RWPE1 (cell line): ENCODE data around the gene EVX2.

ENCODE experiments used
- CTCF ChIA-PET: fragments of 350-600 bp; sonication (Branson Sonifier 250); formaldehyde crosslinking; extraction: SDS; loops from one replicate; lab custom pipeline; 2021; lab: Yijun Ruan, JAX
- POLR2A ChIA-PET: fragments of 400-600 bp; formaldehyde crosslinking; extraction: SDS; loops from one replicate; lab custom pipeline; 2020; ENCODE audit warnings: antibody characterized with exemption; ENCODE audit not compliant: low non-redundant PET; lab: Yijun Ruan, JAX
- DNase-seq: peaks from one replicate; pipeline ENCODE4 v3.0.0; 2012; ENCODE audit warnings: low spot score
- H3K27ac ChIP-seq: fragments of 450-650 bp; 2 replicates; pipeline ENCODE4 v1.5.1; 2017
- TF ChIP-seq, protein P1 (sequence below): fragments of 450-650 bp; conservative IDR thresholded peaks from 2 replicates; pipeline ENCODE4 v1.5.1; 2017; ENCODE audit warnings: low read depth, mild to moderate bottlenecking

The EVX2 gene

DNA sequence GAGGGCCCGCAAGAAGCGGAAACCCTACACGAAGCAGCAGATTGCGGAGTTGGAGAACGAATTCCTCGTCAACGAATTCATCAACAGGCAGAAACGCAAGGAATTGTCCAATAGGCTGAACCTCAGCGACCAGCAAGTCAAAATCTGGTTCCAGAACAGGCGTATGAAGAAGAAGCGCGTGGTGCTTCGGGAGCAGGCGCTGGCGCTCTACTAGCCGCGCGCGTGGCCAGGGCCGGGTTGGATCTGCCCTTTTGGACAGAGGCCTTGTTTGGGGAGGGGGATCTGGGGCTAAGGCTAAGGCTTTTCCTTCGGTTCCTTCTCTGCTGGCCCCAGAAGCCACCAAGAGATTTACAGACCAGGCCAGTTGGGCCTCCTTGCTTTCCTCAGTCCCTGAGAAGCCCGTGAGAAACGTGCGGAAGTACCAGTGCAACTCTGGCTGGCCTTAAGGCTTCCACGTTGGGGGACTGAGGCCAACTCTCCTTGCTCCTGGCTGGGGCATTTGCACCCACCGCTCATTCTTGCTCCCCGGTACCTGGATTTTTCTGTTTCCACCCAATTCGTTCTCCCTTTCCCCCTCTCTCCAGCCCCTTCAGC, 16.9 kb upstream of the EVX2 start:
- ChIA-PET CTCF (no interaction called here), POLR2A (no interaction called here)
- TF ChIP-seq, protein P1, sequence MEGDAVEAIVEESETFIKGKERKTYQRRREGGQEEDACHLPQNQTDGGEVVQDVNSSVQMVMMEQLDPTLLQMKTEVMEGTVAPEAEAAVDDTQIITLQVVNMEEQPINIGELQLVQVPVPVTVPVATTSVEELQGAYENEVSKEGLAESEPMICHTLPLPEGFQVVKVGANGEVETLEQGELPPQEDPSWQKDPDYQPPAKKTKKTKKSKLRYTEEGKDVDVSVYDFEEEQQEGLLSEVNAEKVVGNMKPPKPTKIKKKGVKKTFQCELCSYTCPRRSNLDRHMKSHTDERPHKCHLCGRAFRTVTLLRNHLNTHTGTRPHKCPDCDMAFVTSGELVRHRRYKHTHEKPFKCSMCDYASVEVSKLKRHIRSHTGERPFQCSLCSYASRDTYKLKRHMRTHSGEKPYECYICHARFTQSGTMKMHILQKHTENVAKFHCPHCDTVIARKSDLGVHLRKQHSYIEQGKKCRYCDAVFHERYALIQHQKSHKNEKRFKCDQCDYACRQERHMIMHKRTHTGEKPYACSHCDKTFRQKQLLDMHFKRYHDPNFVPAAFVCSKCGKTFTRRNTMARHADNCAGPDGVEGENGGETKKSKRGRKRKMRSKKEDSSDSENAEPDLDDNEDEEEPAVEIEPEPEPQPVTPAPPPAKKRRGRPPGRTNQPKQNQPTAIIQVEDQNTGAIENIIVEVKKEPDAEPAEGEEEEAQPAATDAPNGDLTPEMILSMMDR, result no peak
- DNase-seq, result no peak
- H3K27ac ChIP-seq, result no peak overlapping the region

DNA sequence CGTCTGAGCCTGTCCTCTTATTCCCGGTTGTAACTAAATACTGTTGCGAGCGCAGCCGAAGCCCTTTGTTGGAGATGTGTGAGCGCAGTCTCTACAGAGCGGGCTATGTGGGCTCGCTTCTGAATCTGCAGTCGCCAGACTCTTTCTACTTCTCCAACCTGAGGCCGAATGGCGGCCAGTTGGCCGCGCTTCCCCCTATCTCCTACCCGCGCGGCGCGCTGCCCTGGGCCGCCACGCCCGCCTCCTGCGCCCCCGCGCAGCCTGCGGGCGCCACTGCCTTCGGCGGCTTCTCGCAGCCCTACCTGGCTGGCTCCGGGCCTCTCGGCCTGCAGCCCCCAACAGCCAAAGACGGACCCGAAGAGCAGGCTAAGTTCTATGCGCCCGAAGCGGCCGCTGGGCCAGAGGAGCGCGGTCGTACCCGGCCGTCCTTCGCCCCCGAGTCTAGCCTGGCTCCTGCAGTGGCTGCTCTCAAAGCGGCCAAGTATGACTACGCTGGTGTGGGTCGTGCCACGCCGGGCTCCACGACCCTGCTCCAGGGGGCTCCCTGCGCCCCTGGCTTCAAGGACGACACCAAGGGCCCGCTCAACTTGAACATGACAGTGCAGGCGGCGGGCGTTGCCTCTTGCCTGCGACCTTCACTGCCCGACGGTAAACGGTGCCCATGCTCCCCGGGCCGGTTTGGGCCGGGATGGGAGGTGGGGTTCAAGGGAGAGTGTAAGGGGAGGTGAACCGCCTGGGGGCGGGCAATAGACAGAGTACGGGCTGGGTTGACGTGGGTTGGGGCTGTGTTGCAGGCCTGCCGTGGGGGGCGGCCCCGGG, 16.2 kb upstream of the EVX2 start, which contains the start of gene HOXD12:
HOXD12 (plus strand) TSS at position 68 of the 819 bp plus-strand sequence; CDS start at position 75, 7 bp downstream.
- DNase-seq, result no peak
- CTCF ChIA-PET, result interaction anchor here (0.7 kb wide), 1 partner anchor 1659 kb away, joined by 3 read pairs; no protein-coding TSS in a partner anchor
- POLR2A ChIA-PET, result no interaction called here

DNA sequence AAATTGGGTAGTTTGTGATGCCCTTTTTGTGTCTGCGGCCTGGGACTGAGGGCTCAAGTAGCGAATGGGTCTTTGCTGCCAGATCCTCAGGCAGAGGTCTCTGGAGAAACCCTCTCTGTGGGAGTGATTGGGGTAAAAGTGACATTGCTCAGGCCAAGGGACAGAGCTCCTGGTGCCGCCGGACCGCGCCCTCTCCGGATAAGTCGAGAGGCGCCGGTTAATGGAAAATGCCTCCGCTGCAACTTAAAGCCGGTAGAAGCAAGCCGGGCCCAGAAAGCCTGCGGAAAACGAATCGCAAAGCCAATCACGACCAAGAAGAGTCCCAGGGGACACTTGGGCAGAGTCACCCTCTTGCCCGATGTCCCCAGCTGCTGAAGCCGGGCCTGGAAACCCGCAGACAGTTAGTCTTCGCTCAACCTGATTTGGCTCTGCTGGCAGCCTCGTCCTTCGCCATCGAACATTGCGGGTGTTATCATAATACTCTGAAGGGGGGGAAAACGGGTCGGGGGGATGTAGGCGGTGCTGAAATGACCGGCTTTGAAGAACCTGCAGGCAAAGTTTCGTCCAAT, 15.5 kb upstream of the EVX2 start:
- POLR2A ChIA-PET, result no interaction called here

More for the DNA sequence above, 16.2 kb upstream of the EVX2 start, which contains the start of gene HOXD12:
- TF ChIP-seq, protein P1, result no peak
- no peak within 1 kb of the TSS for H3K27ac ChIP-seq

DNA sequence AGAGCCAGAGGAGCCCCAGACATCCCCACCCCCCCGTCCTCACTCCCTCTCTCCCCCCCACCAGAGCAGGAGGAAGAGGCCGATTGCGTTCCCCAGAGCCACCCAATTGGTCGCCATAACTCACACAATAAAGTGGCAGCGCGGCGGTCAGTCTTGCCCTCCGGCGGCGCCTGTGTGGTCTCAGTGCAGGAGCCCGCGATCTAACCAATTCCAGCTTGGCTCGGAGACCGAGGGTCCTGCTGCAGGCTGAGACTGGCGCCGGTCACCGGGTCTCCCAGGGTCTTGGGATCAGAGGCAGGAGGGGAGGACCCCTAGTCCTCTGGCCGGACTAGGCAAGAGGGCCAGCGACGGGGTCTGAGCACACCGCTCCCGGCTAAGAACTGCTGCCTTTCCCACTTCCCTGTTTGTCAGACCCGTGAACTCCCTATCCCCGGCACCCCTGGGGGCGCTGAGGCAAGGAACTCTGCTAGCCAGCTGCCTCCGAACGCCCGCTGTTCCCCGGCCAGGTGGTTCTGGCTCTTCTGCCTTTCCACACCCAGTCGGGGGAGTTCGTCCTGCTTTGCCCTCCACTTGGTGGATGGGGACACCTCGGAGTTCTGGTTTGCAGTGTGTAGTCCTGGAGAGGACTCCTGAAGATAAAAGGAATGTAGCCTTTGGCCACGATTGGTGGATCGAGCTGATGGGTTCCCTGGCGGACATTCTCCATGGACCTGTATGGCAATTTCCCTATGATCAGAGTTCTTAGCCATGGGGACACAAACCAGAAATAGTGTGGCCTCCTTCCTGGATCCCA, 14.8 kb upstream of the EVX2 start:
- CTCF ChIA-PET, result interaction anchor here (0.6 to 2.0 kb wide), 7 partner anchors 10 to 847 kb away, joined by 3 to 10 read pairs (median 6); no protein-coding TSS in a partner anchor
- DNase-seq, result no peak
- POLR2A ChIA-PET, result no interaction called here
- H3K27ac ChIP-seq, result no peak overlapping the region
- TF ChIP-seq, protein P1, result no peak

More for the DNA sequence above, 15.5 kb upstream of the EVX2 start:
- no peak for DNase-seq
- no peak overlapping the region for H3K27ac ChIP-seq
- TF ChIP-seq, protein P1, result no peak
- CTCF ChIA-PET, result no interaction called here

DNA sequence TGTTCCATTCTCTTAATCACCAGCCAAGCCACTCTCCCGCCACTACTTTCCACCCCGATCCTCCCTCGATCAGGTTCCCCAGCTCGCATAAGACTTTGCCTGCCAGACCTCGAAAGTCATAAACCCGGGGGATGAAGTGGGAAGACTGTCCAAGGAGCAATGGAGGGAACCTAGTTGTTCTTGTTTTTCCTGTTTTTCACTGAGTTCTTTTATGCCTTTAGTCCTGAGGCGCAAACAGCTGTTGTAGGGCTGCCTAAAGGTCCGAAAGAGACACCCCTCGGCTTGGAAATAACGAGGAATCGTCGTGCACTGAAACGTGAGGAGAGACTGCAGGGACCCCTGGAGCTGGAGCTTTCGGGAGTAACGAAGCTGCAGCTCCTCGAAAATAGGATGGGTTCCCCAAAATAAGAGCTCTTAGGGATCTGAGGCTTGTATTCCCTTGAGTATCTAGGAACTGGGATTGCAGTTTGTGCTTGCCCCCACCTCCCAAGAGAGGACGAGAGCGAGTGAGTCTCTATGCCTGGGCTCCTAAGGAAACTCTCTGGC, 14.1 kb upstream of the EVX2 start:
- POLR2A ChIA-PET, result interaction anchor here (0.9 kb wide), 1 partner anchor 9 kb away, joined by 4 read pairs; the partner anchor contains the start of gene HOXD11
- no peak for DNase-seq
- H3K27ac ChIP-seq, result peak overlapping the region; percentile 68
- CTCF ChIA-PET, result interaction anchor here (0.6 to 2.6 kb wide), 18 partner anchors 9 to 1404 kb away, joined by 3 to 16 read pairs (median 4); no protein-coding TSS in a partner anchor
- TF ChIP-seq, protein P1, result peak; percentile 46
